ENCODE results near the gene WASF3.

WASF3 gene

GRCh38 chr13:26688980-26689379, 131.5 kb downstream of the WASF3 start:
- DNase-seq, result no peak

GRCh38 chr13:26693749-26694463, 136.4 kb downstream of the WASF3 start:
- no peak for DNase-seq

- no peak for DNase-seq
Observed at GRCh38 chr13:26694609-26695359, 137.3 kb downstream of the WASF3 start.

DNA sequence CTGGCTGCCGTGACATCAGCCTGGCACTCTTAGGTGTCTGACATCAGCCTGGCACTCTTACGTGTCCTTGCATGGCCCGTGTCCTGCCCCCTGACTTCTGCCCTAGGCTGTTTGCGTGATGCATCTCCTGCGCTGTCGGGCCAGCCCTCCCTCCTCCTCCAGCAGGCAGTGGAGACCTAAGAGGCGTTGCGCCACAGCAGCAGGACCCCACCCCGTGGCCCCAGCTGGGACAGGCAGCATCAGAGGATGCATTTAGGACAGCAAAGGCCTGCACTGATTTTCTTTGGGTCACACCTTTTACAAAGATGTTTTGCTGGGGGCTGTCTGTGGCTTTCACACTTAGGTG, 137.8 kb downstream of the WASF3 start:
- no peak for DNase-seq

GRCh38 chr13:26695891-26696311, 138.4 kb downstream of the WASF3 start:
- no peak for DNase-seq

- DNase-seq, result no peak
Observed at GRCh38 chr13:26697069-26697955, 139.8 kb downstream of the WASF3 start.

DNA sequence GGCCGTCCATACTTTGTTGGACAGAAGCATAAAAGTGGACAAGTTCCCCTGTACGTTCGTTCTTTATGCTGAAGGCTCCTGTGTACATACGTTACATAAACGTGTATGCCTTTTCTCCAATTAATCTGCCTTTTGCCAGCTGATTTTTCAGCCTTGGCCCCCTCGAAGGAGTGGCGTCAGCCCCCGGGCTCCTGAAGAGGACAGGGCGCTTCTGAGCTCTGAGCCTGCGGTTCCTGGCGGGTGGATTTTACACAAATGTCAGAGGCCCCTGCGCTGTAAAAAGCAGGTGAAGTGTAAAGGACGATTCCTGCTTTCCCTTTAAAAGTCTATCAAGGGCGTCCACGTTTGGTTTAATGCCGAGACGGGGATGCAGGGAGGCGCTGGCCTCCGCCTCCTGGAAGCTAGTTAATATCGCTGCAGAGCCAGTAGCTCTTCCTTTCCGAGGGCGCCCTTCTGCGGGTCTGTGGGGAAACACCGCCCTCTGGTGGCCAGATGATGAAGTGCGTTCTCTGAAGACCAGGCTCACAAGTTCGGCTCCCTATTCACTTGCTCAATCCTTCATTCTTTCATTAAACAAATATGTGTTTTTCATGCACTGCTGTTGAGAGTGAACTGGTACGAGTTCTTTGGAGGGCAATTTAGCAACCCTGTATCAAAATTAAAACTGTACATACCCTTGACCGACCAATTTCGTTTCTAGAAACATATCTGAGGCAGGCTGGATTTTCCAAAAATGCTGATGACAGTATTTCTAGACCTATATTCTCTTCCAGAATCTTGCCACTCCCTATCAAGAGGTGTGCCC, 141.1 kb downstream of the WASF3 start:
- DNase-seq, result peak; percentile 68

GRCh38 chr13:26699197-26699490, 141.7 kb downstream of the WASF3 start:
- no peak for DNase-seq

DNA sequence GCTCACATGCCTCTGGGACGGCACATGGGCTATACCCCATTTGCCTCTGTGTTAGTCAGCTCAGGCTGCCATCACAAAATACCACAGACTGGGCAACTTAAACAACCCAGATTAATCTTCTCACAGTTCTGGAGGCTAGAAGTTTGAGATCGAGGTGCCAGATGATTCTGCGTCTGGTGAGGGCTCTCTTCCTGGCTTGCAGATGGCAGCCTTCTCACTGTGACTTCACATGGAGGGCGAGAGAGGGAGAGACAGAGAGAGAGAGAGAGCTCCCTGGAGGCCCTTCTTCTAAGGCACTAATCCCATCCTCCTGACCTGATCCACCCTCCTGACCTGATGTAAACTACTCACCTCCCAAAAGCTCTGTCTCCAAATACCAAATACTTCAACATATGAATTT, 148.1 kb downstream of the WASF3 start:
- no peak for DNase-seq

- no peak for DNase-seq
Observed at GRCh38 chr13:26706381-26706780, 148.9 kb downstream of the WASF3 start.

- peak; percentile 36 for DNase-seq
Observed at GRCh38 chr13:26707122-26708006, 149.9 kb downstream of the WASF3 start.

DNA sequence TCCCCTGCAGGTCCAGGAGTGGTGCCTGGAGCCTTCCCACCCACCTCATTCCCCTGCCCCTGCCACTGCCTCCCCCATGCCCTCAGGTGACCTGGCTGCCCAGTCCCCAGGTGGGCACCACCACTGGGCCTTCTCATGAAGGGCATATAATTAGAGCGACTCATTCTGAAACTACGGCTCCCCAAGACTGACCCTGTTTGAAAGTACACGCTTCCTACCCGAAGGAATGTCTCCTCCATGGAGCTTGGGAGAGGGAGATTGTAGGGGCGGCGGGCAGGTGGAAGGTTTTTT, 150.5 kb downstream of the WASF3 start:
- DNase-seq, result no peak

DNA sequence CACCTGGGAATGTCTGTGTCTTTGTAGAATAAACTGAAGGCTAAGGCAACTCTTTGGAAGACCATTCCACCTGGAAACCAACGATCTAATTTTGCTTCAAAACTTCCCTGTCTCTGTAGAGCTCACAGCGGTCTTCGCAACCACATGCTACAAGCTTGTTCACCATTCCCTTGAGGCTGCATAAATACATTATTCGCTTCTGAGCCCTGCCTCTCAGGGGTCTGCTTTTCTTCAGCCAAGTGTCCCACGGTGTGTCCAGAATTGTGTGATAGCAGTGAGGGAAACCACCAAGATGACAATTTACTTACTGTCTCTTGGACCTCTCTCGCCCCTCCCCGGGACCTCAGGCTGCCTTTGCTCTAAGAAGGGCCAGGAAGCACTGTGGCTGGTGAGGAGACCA, 152.0 kb downstream of the WASF3 start:
- no peak for DNase-seq

GRCh38 chr13:26710166-26710565, 152.7 kb downstream of the WASF3 start:
- no peak for DNase-seq

DNA sequence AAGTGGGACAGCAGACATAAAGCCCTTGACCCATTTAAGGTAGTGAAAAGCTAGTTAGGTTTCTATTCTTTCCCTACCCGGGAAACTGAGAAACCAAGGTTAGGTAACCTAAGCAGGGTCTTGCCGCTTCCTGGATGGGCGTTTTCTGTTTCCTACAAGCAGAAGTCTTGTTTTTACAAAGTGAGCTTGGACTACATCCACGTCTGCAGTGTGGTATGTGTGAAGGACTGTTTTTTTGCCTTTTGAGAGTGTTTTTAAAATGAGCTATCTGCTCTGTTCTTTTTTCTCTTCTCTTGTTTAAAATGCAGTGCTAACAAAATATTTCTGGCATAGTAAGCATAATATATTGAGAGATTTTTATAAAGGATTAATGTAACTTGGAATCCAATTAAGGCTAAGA, 153.7 kb downstream of the WASF3 start:
- DNase-seq, result no peak

DNA sequence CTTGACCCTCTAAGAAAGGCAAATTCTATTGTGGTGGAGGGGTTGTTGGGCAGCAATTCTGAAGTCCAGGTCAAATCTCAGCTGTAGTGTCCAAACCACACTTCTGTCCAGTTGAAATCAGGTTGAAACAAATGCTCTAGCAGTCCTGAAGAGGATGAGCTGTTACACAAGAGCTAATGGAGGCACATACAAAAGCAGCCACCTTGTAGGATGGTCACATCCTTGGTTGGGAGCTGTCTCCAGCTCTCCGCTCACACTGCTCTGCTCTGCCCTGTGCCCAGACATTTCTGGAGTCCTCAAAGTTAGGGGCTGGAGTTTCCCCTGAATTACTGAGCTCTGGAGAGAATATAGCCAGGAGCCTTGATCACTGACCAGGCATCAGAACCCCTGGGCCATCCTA, 155.9 kb downstream of the WASF3 start:
- no peak for DNase-seq

GRCh38 chr13:26716984-26717383, 159.5 kb downstream of the WASF3 start:
- no peak for DNase-seq

DNA sequence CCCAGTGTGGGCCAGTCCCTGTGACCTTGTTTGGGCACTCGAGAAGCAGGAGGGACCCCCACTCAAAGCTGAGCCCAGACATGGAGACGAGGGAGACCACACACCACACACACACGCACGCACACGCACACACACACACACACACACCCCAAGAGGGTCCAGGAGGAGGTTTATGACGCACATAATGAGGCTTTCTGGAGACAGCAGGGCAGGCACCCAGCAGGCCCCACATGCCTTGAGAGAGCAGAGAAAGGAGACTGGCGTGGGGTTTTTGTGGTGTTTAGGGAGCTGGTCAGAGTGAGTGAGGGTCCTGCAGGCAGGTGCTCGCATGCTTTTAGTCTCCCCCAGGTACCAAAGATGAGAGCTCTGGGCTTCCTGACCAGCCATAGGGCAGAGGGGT, 160.7 kb downstream of the WASF3 start:
- no peak for DNase-seq

DNA sequence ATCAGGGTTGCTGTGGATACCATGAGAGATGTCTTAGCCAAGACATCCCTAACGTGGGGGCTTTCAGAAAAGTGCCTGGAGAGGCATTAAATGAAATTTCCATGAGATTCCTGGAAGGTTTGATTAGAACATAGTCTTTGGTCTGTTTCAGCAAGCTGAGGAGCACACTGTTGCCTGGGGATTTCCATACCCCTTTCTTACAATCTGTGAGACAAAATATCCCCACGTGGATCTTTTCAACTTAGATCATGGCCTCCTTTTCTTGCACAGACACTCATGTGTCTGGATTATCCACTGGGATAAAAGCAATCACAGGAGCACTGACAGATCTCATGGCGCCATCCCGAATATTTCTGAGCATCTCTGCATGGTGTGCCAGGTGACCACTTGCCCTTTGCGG, 161.4 kb downstream of the WASF3 start:
- no peak for DNase-seq

DNA sequence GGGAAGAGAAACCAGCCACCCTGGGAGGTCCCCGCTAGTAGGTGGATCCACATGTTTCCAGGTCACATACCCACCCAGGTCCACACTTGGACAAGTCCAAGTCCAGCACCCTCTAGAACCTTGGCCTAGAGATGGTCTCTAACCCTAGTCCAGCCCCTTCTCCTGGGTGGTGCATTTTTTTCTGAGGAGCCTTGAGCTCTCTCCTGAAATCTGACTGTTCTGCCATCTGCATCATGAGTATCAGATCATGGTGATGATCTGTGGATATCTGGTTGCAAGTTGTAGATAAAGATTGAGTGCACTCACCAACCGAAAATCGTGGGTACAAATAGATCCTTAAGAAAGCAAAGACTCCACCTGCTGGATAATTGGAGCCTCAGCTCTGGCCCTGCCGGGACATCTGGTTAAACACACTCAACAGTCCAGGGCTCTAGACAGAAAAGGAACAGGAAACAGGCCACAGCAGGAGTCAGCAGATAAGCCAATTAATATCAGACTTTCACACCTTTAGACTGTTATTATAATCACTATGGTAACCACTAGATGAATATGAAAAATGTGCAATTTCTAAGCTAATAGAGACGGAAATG, 162.0 kb downstream of the WASF3 start:
- no peak for DNase-seq

DNA sequence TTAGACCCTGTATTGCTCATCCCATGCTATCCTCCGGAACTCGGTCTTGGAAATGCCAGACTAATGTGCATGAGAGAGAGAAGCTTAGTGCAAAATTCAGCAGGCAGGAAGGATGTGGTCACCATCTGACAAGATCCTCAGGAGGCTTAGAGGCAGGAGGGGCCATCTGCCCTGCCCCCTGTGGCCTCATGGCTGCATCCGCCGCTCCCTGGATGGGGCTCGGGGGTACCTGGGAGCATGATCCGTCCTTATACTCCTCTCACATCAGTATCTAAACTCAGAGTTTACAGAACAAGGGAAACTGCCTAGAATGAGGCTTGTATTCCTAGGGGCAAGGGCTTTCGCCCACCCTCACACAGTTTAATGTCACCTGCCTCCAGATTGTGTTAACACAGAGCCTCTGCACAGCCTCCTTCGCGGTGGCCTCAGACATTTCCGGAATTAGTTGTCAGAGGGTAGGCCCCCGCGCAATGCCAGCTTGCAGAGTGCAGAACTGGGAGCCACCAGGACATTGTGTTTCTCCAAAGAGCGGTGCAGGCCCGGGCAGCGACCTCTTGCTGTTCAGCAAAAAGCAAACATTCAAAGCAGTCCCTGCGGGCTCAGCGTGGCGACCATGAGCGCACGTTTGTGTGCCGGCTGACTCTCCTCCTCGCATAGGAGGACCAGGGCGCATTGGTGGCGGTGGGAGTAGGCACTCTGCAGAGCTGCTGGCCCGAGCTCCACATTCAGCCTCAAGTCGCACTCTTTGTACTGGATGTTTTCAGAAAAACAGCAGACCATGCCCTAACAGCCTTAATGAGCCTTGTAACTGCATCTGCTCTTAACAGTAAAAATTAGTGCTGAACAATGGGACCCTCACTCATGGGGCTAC, 164.0 kb downstream of the WASF3 start:
- DNase-seq, result no peak

Data from RPMI8226 (cell line).